Left ventricle myocardium inferior (tissue), 1 donor: ENCODE results near the gene PRSS16. TPM values are rescaled to one million over a fixed set of nuclear protein-coding genes. Genes with fewer than 3 reads are reported as not detected.
"Not testable (repeated sequence)": the region's sequence is repeated elsewhere in the genome, so short reads cannot be mapped to it uniquely, and the experiment has no call there.

Experiments used
- DNase-seq: peaks from one replicate; pipeline ENCODE4 v3.0.0-alpha.2; 2020
- H3K27ac ChIP-seq: fragments of 200-600 bp; replicated peaks from 2 replicates; pipeline ENCODE4 v1.8.0; 2021
- H3K27me3 ChIP-seq: fragments of 200-600 bp; 2 replicates; pipeline ENCODE4 v1.8.0; 2021; ENCODE audit warnings: low read depth
- H3K36me3 ChIP-seq: fragments of 200-600 bp; 2 replicates; pipeline ENCODE4 v1.8.0; 2021
- H3K4me1 ChIP-seq: fragments of 200-600 bp; 2 replicates; pipeline ENCODE4 v1.8.0; 2021
- H3K4me3 ChIP-seq: fragments of 200-600 bp; 2 replicates; pipeline ENCODE4 v1.8.0; 2021; ENCODE audit warnings: mild to moderate bottlenecking, moderate library complexity
- H3K9me3 ChIP-seq: fragments of 200-600 bp; replicated peaks from 2 replicates; pipeline ENCODE4 v1.8.0; 2021
- intact Hi-C: fragments of 100-400 bp; cut with micrococcal nuclease; formaldehyde crosslinking; loops from one replicate; pipeline ENCODE4 v1.11.0; 2022
- total RNA-seq: library from RNA; stranded (reverse); fragmentation: NEBNext Ultra II Directional; extraction: Animal tissue kit (Norgen Biotek cat#: 25700); gene quantifications from one replicate; pipeline ENCODE4 v1.2.1, GENCODE V29; 2021
- TF ChIP-seq, protein P1 (sequence below): fragments of 200-600 bp; IDR thresholded peaks from 2 replicates; pipeline ENCODE4 v1.8.0; 2021; ENCODE audit warnings: antibody characterized with exemption, mild to moderate bottlenecking, borderline replicate concordance
- donor health status: DM: no; HTN: yes; CAD: no; lungs with severe emphysema.

The PRSS16 gene
- total RNA-seq, 1 donor from 2014 or later, result 0.49 TPM

- Histone ChIP-seq H3K4me1 (no peaks in the 10 kb centered on the region), H3K9me3 (no peaks in the 10 kb centered on the region), H3K27me3 (peaks cover 100% of the 10 kb centered on the region), H3K36me3 (no peaks in the 10 kb centered on the region), H3K27ac (no peak overlapping the region), H3K4me3 (no peak overlapping the region)
- intact Hi-C loops, result no loop called here
- TF ChIP-seq, protein P1, sequence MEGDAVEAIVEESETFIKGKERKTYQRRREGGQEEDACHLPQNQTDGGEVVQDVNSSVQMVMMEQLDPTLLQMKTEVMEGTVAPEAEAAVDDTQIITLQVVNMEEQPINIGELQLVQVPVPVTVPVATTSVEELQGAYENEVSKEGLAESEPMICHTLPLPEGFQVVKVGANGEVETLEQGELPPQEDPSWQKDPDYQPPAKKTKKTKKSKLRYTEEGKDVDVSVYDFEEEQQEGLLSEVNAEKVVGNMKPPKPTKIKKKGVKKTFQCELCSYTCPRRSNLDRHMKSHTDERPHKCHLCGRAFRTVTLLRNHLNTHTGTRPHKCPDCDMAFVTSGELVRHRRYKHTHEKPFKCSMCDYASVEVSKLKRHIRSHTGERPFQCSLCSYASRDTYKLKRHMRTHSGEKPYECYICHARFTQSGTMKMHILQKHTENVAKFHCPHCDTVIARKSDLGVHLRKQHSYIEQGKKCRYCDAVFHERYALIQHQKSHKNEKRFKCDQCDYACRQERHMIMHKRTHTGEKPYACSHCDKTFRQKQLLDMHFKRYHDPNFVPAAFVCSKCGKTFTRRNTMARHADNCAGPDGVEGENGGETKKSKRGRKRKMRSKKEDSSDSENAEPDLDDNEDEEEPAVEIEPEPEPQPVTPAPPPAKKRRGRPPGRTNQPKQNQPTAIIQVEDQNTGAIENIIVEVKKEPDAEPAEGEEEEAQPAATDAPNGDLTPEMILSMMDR, result no peak
- no peak for DNase-seq
Observed at GRCh38 chr6:27260369-27260768, 12.9 kb downstream of the PRSS16 start.

DNA sequence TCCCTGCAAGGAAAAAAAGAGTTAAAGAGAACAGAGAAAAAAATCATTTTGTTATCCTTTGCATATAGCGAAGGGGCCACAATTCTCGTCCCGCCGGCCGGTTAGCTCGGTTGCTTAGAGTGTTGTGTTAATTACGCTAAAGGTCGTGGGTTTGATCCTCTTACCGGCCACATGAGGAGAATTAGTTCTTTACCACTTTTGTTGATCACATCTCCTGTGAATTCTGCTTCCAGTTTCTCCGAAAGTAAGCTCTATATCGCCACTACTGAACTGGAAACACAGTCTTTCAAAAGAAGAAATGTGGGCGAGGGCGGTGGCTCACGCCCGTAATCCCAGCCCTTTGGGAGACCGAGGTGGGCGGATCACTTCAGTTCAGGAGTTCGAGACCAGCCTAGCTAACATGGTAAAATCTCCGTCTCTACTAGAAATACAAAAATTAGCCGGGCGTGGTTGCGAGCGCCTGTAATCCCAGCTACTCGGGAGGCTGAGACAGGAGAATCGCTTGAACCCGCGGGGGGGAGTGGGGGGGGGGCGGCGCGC lies 13.4 kb downstream of the PRSS16 start:
- Histone ChIP-seq H3K9me3 (no peaks in the 10 kb centered on the region), H3K4me3 (no peak overlapping the region), H3K4me1 (no peaks in the 10 kb centered on the region), H3K27ac (no peak overlapping the region), H3K27me3 (peaks cover 100% of the 10 kb centered on the region), H3K36me3 (no peaks in the 10 kb centered on the region)
- intact Hi-C loops, result no loop called here
- no peak for DNase-seq
- TF ChIP-seq, protein P1, result no peak

DNA sequence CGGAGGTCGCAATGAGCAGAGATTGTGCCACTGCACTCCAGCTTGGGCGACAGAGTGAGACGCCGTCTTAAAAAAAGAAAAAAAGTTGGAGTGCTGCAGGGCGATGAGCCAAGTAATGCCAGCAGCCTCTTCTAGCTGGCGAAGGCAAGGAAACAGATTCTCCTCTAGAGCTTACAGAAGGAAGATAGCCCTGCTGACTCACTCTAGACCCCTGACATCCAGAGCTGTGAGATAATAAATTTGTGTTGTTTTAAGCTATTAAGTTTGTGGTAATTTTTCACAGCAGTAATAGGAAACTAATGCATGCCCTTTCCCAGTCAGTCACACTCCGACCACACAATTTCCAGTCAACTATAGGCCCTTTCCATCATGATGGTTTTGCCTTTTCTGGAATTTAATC lies 16.4 kb downstream of the PRSS16 start:
- intact Hi-C loops, result no loop called here
- DNase-seq, result no peak
- Histone ChIP-seq H3K4me1 (no peaks in the 10 kb centered on the region), H3K4me3 (no peak overlapping the region), H3K9me3 (no peaks in the 10 kb centered on the region), H3K27ac (no peak overlapping the region), H3K27me3 (peaks cover 100% of the 10 kb centered on the region), H3K36me3 (no peaks in the 10 kb centered on the region)
- TF ChIP-seq, protein P1, result no peak

DNA sequence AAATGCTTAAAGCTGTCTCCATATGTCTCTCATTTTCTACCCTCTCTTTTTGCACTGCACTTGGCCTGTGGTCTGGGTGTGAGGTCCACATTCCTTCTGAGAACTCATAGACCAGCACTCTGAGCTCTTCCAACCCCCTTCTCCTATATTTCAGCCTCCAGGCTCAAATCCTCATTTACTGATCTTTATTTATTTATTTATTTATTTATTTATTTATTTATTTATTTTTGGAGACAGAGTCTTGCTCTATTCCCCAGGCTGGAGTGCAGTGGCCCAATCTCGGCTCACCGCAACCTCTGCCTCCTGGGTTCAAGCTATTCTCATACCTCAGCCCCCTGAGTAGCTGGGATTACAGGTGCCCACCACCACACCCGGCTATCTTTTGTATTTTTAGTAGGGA lies 19.5 kb downstream of the PRSS16 start:
- H3K4me1 ChIP-seq, H3K4me3 ChIP-seq, intact Hi-C loops, H3K36me3 ChIP-seq, H3K9me3 ChIP-seq, H3K27ac ChIP-seq, DNase-seq: not testable (repeated sequence)
- H3K27me3 ChIP-seq, result peaks cover 96% of the 10 kb centered on the region

GRCh38 chr6:27267857-27268434 lies 20.4 kb downstream of the PRSS16 start:
- TF ChIP-seq, protein P1, result no peak
- Histone ChIP-seq H3K4me1 (no peaks in the 10 kb centered on the region), H3K9me3 (no peaks in the 10 kb centered on the region), H3K36me3 (no peaks in the 10 kb centered on the region), H3K4me3 (no peak overlapping the region), H3K27me3 (peaks cover 96% of the 10 kb centered on the region), H3K27ac (no peak overlapping the region)
- DNase-seq, result no peak
- intact Hi-C loops, result no loop called here

GRCh38 chr6:27268803-27269202 lies 21.3 kb downstream of the PRSS16 start:
- TF ChIP-seq, protein P1, result no peak
- Histone ChIP-seq H3K4me3 (no peak overlapping the region), H3K27me3 (peaks cover 96% of the 10 kb centered on the region), H3K4me1 (no peaks in the 10 kb centered on the region), H3K9me3 (no peaks in the 10 kb centered on the region), H3K27ac (no peak overlapping the region), H3K36me3 (no peaks in the 10 kb centered on the region)
- DNase-seq, result no peak
- intact Hi-C loops, result no loop called here
